Kidney (tissue), 14 donors: ENCODE results near the gene ESRRA. TPM values are rescaled to one million over a fixed set of nuclear protein-coding genes. Genes with fewer than 3 reads are reported as not detected.

Source experiments
- DNase-seq, 5 donors: peaks; one replicate each; pipeline ENCODE4 v3.0.0-alpha.2; 2013 to 2020
- FAIRE-seq: peaks from 2 replicates; lab custom pipeline; 2012; peaks lifted over from hg19 to GRCh38; lab: Jason Lieb, UNC
- H3K27ac ChIP-seq, 2 donors: one replicate each; pipeline ENCODE4 v1.7.0; 2013; ENCODE audit warnings: low read depth in 2 of 2, low read length in 2 of 2, inconsistent platforms in 1 of 2
- H3K27me3 ChIP-seq: one replicate; pipeline ENCODE4 v1.7.1; 2013; ENCODE audit warnings: low read length, inconsistent platforms; ENCODE audit not compliant: control insufficient read depth, insufficient read depth
- H3K36me3 ChIP-seq, 3 donors: one replicate each; pipeline versions ENCODE4 v1.7.0 to v1.7.1; 2013; ENCODE audit warnings: low read length in 3 of 3, control low read depth in 1 of 3, inconsistent platforms in 1 of 3; ENCODE audit not compliant: insufficient read depth in 3 of 3, control insufficient read depth in 2 of 3
- H3K4me1 ChIP-seq, 3 donors: one replicate each; pipeline versions ENCODE4 v1.7.0 to v1.7.1; 2013; ENCODE audit warnings: low read length in 3 of 3, inconsistent platforms in 1 of 3, low read depth in 1 of 3; ENCODE audit not compliant: control insufficient read depth in 2 of 3, insufficient read depth in 2 of 3
- H3K4me3 ChIP-seq, 3 donors: one replicate each; pipeline versions ENCODE4 v1.7.0 to v1.8.1; 2013; ENCODE audit warnings: low read length in 3 of 3, control low read depth in 1 of 3, inconsistent platforms in 1 of 3
- H3K9ac ChIP-seq, 3 donors: one replicate each; pipeline versions ENCODE4 v1.7.0 to v1.7.1; 2013; ENCODE audit warnings: low read length in 3 of 3, control low read depth in 1 of 3, inconsistent platforms in 1 of 3
- H3K9me3 ChIP-seq, 3 donors: one replicate each; pipeline versions ENCODE4 v1.7.0 to v1.7.1; 2013; ENCODE audit warnings: low read length in 3 of 3, control low read depth in 1 of 3, inconsistent platforms in 1 of 3; ENCODE audit not compliant: control insufficient read depth in 2 of 3, insufficient read depth in 1 of 3
- intact Hi-C: fragments of 100-400 bp; cut with DNase I; formaldehyde crosslinking; loops from one replicate; pipeline ENCODE4 v1.11.1; 2022
- polyA plus RNA-seq: library from polyadenylated mRNA; stranded (reverse); fragments of 350-450 nt; fragmentation: Illumina TruSeq; extraction: RNeasy Lipid Tissue Mini Kit (QIAGEN cat#74804); gene quantifications from one replicate; pipeline ENCODE4 v1.2.3, GENCODE V29; 2014; ENCODE audit warnings: low read depth, low replicate concordance; ENCODE audit not compliant: insufficient read depth
- total RNA-seq: library from RNA; stranded (reverse); fragmentation: NEBNext Ultra II Directional; extraction: Animal tissue kit (Norgen Biotek cat#: 25700); gene quantifications from one replicate; pipeline ENCODE4 v1.2.1, GENCODE V29; 2021
- TF ChIP-seq, protein P1 (sequence below): IDR thresholded peaks from 3 replicates; pipeline ENCODE4 v1.5.1; 2012; ENCODE audit warnings: mild to moderate bottlenecking, moderate library complexity, borderline replicate concordance; ENCODE audit not compliant: insufficient read depth; ENCODE audit errors: extremely low read depth
- donor health status: control.
- donor health status: control.
- donor health status: control.
- donor health status: control.
- donor health status: control.
- donor health status: DM: yes; HTN: yes; CAD: no.
- donor health status: Normal renal cell carcinoma (clear cell type).

Gene ESRRA
- total and polyA plus RNA-seq, 2 donors from 2014 or later, result 59.7 to 117 TPM

DNA sequence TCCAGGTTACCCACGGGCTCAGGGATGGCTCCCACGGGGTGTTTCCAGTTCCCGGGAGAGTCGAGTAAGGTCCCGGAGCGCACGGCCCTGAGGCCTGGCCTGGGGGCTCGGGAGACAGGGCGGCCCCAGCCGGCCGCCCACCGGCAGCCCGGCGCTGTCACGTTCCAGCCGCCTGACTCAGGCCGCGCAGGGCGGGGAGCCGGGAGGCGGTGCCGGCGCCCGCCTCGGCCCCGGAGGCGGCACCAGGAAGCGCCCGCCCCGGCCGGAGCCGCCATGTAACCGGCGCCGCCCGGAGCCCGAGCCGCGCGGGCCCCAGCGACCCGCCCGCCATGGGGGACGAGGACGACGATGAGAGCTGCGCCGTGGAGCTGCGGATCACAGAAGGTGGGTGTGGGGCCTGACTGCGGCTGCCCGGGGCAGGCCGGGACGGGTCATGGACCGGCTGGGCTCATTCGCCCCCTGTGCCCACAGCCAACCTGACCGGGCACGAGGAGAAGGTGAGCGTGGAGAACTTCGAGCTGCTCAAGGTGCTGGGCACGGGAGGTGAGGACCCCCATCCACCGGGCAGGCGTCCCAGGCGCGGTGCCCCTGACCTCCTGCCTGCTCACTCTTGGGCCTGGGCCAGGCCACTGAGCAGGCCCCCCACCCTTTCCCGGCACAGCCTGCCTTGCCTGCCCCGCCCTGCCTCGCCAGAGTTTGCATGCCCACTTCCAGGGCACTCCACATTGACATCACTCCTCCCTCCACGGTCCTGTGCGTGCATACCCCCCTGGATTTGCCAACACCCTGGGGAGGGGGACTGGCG is 53.8 kb downstream of the ESRRA start, which contains the start of gene RPS6KA4:
Gene RPS6KA4, plus strand, starts transcription at position 256 of the 805 bp plus-strand sequence. Its CDS starts 74 bp downstream, at position 330.
- H3K27me3 ChIP-seq, result no peaks in the 10 kb centered on the region
- H3K4me1 ChIP-seq, result peaks cover 0 to 22% (median 5%) of the 10 kb centered on the region in 3 donors
- peaks cover 0 to 8% (median 0%) of the 10 kb centered on the region in 3 donors for H3K36me3 ChIP-seq
- H3K27ac ChIP-seq, result peak within 1 kb of the TSS; percentile 38 to 57
- intact Hi-C loops, result no loop called here
- TF ChIP-seq, protein P1, sequence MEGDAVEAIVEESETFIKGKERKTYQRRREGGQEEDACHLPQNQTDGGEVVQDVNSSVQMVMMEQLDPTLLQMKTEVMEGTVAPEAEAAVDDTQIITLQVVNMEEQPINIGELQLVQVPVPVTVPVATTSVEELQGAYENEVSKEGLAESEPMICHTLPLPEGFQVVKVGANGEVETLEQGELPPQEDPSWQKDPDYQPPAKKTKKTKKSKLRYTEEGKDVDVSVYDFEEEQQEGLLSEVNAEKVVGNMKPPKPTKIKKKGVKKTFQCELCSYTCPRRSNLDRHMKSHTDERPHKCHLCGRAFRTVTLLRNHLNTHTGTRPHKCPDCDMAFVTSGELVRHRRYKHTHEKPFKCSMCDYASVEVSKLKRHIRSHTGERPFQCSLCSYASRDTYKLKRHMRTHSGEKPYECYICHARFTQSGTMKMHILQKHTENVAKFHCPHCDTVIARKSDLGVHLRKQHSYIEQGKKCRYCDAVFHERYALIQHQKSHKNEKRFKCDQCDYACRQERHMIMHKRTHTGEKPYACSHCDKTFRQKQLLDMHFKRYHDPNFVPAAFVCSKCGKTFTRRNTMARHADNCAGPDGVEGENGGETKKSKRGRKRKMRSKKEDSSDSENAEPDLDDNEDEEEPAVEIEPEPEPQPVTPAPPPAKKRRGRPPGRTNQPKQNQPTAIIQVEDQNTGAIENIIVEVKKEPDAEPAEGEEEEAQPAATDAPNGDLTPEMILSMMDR, result no peak
- DNase-seq, result peak in 4 of 5 donors; percentile 48 to 87 (median 78)
- peak within 1 kb of the TSS; percentile 44 to 85 (median 83) for H3K9ac ChIP-seq
- no peak for FAIRE-seq
- H3K4me3 ChIP-seq, result peak within 1 kb of the TSS; percentile 63 to 88 (median 70)
- no peaks in the 10 kb centered on the region for H3K9me3 ChIP-seq

DNA sequence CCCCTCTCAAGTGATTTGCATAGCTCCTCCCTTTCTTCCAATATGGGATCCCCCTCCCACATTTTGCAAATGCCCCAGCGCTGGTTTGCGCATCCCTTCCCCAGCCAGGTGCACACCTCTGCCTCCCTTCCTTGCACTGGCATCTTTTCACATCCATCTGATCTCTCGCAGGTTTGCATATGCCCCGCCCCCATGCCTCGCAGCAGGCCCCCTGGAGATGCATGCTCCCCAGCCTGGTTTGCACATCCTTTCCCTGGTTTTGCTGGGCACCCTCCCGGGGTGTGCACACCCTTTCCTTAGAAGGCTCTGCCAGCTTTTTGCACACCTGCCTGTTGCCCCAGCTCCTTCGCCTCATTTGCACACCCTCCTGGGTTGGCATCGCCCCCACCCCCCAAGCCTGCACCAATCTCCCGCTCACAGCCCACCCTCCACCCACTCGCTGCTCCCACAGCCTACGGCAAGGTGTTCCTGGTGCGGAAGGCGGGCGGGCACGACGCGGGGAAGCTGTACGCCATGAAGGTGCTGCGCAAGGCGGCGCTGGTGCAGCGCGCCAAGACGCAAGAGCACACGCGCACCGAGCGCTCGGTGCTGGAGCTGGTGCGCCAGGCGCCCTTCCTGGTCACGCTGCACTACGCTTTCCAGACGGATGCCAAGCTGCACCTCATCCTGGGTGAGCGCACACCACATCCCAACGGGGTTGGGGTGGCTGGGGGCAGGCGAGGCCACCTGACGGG is 54.6 kb downstream of the ESRRA start:
- H3K9me3 ChIP-seq, result no peaks in the 10 kb centered on the region
- H3K27ac ChIP-seq, result no peak overlapping the region
- peak in 4 of 5 donors; percentile 63 to 80 (median 72) for DNase-seq
- H3K4me1 ChIP-seq, result peaks cover 0 to 22% (median 5%) of the 10 kb centered on the region in 3 donors
- FAIRE-seq, result no peak
- H3K36me3 ChIP-seq, result peaks cover 0 to 8% (median 0%) of the 10 kb centered on the region in 3 donors
- H3K27me3 ChIP-seq, result no peaks in the 10 kb centered on the region
- peak overlapping the region; percentile 63 to 88 (median 70) for H3K4me3 ChIP-seq
- intact Hi-C loops, result no loop called here
- TF ChIP-seq, protein P1, result no peak
- peak overlapping the region in 2 of 3 donors; percentile 71 to 85 for H3K9ac ChIP-seq

DNA sequence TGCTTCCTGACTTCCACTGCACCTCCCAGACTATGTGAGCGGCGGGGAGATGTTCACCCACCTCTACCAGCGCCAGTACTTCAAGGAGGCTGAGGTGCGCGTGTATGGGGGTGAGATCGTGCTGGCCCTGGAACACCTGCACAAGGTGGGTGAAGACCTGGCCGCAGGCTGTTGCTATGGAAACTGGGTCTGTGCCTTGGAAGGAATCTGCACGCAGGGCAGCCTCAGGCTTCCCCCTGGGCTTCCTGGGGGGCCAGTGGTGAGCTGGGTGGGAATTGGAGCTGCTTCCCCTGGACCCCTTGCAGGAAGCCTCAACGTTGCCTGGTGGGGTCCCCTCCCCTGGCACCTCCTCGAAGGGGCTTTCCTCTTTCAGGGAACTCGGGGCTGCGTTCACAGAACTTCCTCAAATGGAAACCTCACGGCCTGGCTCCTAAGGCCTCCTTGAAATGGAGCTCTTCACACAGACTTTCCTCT is 55.2 kb downstream of the ESRRA start:
- TF ChIP-seq, protein P1, result no peak
- H3K4me3 ChIP-seq, result no peak overlapping the region
- no peaks in the 10 kb centered on the region for H3K9me3 ChIP-seq
- H3K27ac ChIP-seq, result no peak overlapping the region
- FAIRE-seq, result no peak
- H3K4me1 ChIP-seq, result peaks cover 0 to 19% (median 5%) of the 10 kb centered on the region in 3 donors
- no peaks in the 10 kb centered on the region for H3K27me3 ChIP-seq
- peaks cover 0 to 10% (median 0%) of the 10 kb centered on the region in 3 donors for H3K36me3 ChIP-seq
- H3K9ac ChIP-seq, result no peak overlapping the region
- peak in 1 of 5 donors; percentile 67 for DNase-seq
- intact Hi-C loops, result no loop called here
